HG02798 (cell line): ENCODE data around the gene SSBP2.
"Not testable (repeated sequence)": the region's sequence is repeated elsewhere in the genome, so short reads cannot be mapped to it uniquely, and the experiment has no call there.

Experiments
- ATAC-seq: cut with Tn5 transposase; IDR thresholded peaks from one replicate; pipeline ENCODE4 v1.9.1; 2021; ENCODE audit warnings: mild to moderate bottlenecking; ENCODE audit not compliant: unreplicated experiment, poor library complexity

Gene SSBP2

DNA sequence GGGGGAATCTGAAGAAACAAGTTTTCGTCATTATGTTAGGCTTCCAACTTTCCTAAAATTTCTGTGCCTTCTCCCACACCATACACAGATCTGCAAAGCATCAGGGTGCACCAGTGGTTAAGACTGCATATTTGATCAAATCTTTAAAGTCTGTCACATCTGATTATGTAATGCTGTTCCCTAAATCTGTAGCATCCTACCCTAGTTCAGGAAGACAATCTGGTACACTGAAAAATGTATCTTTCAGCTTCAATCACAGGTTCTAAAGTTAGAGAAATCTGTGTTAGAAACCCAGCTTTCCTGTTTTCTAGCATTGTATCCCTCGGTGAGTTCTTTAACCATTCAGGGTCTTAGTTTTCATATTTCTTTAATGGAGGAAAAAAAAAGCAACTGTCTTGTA is 3.9 kb downstream of the SSBP2 start:
- no peak for ATAC-seq

DNA sequence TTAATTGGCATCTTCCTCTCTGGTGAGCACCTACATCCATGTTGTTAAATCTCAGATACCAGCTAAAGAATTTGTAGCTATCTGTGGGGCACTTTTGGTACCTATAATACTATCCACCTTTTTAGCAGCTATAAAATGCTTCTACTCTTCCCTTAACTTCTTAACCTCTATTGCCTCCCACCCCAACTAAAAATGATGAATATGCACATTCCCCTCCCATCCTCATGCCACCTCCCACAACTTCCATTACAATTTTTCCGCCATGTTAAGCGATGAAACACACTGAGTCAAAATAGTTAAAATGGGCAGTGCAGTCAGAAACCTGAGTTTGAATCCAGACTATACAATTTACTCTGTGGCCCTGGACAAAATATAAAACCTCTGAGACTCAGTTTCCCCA is 10.1 kb downstream of the SSBP2 start:
- ATAC-seq: no peak

DNA sequence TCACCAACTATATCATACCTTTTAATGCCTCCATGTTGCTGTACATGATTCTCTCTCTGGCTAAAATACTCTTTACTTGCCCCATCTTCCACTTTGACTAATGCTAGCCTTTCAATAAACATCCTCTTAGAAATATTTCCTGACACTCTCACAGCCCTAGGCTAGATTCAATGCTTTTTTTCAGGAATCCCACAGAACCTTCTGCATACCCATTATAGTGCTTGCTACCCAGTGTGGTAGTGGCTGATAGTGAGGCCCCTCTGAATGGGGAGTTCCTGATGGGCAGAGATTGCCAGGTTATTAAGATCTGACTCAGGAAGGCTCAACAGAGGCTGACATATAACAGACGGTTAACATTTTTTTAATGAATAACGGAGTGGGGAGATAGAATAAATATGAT is 11.6 kb downstream of the SSBP2 start:
- no peak for ATAC-seq

GRCh38 chr5:81729276-81729675 is 21.6 kb downstream of the SSBP2 start:
- ATAC-seq: no peak

- ATAC-seq: no peak
These were observed 22.6 kb downstream of the SSBP2 start for GRCh38 chr5:81728301-81728700.

DNA sequence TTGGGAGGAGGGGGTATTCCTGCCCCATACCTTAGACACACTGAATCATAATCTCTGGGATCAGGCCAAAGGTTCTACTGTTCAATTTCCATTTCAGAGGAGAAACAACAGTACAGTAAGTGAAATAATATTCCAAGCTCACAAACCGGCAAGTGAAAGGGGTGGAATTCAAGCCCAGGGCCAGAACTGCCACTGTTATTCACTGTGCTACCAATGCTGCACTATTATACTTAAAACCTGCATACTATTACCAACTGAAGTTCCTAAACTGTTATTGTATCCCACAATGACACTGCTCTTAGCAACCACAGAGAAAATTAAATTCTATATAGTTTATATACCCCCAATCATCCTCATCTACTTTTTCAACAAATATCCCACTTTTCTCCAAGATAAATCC is 24.6 kb downstream of the SSBP2 start:
- no peak for ATAC-seq

DNA sequence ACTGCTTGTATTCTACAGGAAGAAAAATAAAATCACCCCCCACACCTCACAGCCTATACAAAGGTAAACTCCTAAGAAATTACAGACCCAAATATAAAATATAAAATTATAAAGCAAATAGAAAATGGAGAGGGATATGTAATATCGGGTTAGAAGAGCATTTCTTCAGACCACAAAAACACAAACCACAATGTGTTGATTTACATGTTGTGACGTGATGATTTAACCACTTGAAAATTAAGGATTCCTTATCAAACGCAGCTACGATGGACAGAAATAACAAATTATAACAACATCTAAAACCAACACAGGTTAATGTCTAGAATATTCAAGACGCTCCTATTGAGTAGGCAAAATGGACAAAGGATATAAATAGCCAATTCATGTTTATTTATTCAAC is 26.3 kb downstream of the SSBP2 start:
- ATAC-seq: no peak

DNA sequence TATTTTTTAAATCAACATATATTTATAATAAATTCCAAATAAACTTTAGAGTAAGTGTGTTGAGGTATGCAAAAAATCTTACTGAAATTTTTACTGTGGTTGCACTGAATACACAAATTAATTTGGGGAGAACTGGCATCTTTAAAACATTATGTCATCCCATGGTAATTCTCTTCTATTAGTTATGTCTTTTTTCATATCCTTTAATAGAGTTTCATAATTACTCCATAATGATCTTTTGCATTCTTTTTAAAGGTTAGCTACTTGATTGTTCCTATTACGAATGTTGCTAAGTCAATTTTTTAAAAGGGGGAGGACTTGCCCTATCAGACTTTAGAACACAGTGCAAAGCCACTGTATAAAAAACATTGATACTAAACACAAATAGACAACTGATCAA is 26.8 kb downstream of the SSBP2 start:
- ATAC-seq: no peak

GRCh38 chr5:81721049-81721448 is 29.8 kb downstream of the SSBP2 start:
- no peak for ATAC-seq

GRCh38 chr5:81719743-81720345 is 31.1 kb downstream of the SSBP2 start:
- ATAC-seq: no peak

GRCh38 chr5:81718300-81718699 is 32.6 kb downstream of the SSBP2 start:
- no peak for ATAC-seq

GRCh38 chr5:81717860-81718259 is 33.0 kb downstream of the SSBP2 start:
- no peak for ATAC-seq

DNA sequence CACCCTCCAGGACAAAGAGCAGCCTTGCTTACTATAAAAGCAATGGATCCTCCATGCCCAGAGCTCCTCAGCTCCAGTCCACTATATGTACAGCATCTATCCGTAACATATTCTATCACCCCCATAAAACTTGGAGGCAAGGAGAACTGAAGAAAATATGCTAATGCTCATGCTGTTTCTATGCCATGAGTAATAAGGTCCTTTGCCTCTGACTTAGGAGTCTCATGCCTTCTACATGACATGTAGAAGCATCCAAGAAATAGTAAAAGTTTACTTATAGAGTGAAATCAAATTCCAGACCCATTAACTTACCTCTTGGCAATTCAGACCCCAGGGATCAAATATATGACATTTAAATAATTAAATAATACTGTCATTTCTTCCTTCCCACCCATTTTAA is 33.7 kb downstream of the SSBP2 start:
- no peak for ATAC-seq

GRCh38 chr5:81714076-81714475 is 36.8 kb downstream of the SSBP2 start:
- ATAC-seq: not testable (repeated sequence)

DNA sequence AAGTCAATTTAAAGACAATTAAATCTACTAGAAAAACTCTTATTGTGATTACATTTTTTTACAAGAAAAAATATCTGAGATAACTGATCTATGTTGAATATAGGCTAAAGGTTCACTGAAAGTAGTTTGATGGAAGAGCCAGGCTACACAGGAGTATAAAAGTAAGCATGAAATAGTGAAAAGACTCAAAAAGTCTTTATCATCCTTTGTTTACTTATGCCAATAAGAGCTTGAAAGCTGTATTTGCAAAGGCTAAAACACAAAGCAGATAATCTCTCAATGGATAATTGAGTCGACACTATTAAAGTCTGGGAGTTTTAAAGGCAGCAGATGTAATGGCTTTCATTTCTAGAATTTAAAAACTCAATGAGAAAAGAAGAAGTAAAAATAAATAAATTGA is 42.0 kb downstream of the SSBP2 start:
- no peak for ATAC-seq

- ATAC-seq: no peak
These were observed 47.1 kb downstream of the SSBP2 start for GRCh38 chr5:81703840-81704239.

- ATAC-seq: no peak
These were observed 50.7 kb downstream of the SSBP2 start for GRCh38 chr5:81700166-81700565.

GRCh38 chr5:81698813-81699212 is 52.1 kb downstream of the SSBP2 start:
- no peak for ATAC-seq

DNA sequence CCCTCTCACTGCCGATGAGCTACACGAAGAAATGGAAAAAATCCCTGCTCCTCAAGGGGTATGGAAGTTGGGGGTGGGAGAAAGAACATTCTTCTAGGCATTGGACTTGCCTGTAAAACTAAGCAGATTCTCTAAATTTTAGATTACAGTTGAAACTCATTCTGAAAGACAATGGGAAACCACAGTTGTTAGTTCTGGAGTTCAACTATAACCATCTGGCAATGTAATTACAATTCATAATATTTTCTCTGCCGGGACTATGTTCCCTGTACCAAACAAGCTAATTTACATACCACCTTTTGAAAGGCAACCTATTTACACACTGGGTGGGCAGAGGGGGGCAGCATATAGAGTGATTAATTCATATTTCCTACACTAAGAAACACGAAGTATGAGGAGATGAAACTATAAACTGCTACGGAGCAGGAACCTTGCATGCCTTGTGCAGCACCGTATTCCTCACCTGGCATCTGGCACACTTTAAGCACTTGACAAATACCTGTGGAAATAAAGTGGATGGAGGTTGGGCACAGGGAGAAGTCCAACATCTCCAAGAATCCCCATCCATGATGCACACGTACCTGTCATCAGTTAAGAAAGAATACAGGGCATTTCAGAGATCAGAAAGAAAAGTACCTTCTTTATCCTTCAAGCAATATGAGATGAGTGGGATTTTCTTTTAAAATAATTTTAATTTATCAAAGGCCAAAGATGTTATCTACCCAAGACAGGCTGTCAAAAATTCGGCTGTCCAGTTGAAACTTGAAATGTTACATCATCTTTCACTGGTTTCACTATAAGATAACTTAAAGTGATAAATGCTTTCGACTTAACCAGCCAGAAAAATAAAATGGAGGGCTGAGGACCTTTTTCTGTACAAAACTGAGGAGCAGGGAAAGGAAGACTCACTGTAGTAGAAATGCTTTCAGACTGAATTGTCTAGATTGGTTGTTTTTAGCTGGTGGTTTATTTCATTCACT is 54.2 kb downstream of the SSBP2 start:
- ATAC-seq: no peak

DNA sequence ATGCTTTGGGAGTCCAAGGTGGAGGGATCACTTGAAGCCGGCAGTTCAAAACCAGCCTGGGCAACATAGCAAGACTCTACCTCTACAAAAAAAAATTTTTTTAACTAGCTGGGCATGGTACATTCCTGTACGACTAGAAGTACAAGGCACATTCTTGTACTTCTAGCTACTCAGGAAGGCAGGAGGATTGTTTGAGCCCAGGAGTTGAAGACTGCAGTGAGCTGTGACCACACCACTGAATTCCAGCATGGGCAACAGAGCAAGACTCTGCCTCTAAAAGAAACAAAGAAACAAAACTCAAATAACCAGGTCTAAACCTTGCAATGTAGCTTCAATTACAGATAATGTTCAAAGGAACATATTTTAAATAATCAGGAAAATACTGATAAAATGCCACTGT is 56.2 kb downstream of the SSBP2 start:
- no peak for ATAC-seq

DNA sequence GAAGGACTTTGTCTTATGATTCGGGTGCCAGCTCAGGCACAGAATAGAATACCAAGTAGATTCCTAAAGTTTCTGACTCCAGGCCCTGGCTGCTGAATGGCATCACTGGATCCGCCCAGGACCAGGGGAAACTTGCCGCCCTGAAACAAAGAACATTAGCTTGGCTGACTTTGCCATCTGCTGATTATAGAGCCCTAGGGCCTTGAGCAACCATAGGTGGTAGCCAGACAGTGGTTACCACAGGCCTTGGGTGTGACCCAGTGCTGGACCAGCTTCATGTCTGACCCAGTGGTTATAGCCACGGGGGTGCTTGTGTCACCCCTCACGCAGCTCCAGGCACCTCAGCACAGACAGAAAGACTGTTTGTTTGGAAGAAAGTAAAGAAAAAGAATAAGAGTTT is 62.7 kb downstream of the SSBP2 start:
- no peak for ATAC-seq

DNA sequence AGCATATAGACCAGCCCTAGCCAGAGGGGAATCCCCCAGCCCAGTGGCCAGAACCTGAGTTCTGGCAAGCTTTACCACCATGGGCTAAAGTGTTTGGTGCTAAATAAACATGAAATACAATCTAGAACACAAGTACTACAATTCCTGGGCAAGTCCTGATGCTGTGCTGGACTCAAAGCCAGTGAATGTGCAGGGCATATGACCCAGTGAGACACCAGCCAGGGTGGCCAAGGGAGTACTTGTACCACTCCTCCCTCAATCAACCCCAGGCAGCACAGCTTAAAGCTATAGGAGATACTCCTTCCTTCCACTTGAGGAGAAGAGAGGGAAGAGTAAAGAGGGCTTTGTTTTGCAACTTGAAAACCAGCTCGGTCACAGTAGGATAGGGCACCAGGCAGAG is 63.6 kb downstream of the SSBP2 start:
- ATAC-seq: no peak
